HepG2 (cell line): ENCODE data around the gene ATP2A3. TPM values are rescaled to one million over a fixed set of nuclear protein-coding genes. Genes with fewer than 3 reads are reported as not detected.

Source experiments
- BATF2 ChIP-seq: sonication (generic); formaldehyde crosslinking; IDR thresholded peaks from 2 replicates; pipeline ENCODE4 v1.8.0; 2022; ENCODE audit warnings: mild to moderate bottlenecking, missing genetic modification reagents, moderate library complexity
- BHLHE40 ChIP-seq: IDR thresholded peaks from 2 replicates; pipeline ENCODE4 v1.6.1; 2011; ENCODE audit warnings: low read length, improper control_type of control experiment
- CREB3 ChIP-seq: sonication (generic); formaldehyde crosslinking; IDR thresholded peaks from 2 replicates; pipeline ENCODE4 v1.5.0; 2020; ENCODE audit warnings: missing genetic modification reagents
- ESRRA ChIP-seq: sonication (generic); formaldehyde crosslinking; IDR thresholded peaks from 2 replicates; pipeline ENCODE4 v1.5.1; 2020; ENCODE audit warnings: mild to moderate bottlenecking, low read depth, missing genetic modification reagents
- HDAC2 ChIP-seq: sonication (generic); formaldehyde crosslinking; IDR thresholded peaks from 2 replicates; pipeline ENCODE4 v1.4.0; 2020; ENCODE audit warnings: missing genetic modification reagents
- MAFG ChIP-seq: sonication (generic); formaldehyde crosslinking; IDR thresholded peaks from 2 replicates; pipeline ENCODE4 v1.5.1; 2020; ENCODE audit warnings: mild to moderate bottlenecking, missing genetic modification reagents
- MIER2 ChIP-seq: IDR thresholded peaks from 2 replicates; pipeline ENCODE4 v1.6.1; 2016; ENCODE audit warnings: missing biosample characterization, missing genetic modification reagents
- NFATC3 ChIP-seq: sonication (generic); formaldehyde crosslinking; IDR thresholded peaks from 2 replicates; pipeline ENCODE4 v1.5.1; 2020; ENCODE audit warnings: mild to moderate bottlenecking, missing genetic modification reagents
- NFE2L1 ChIP-seq: sonication (generic); formaldehyde crosslinking; IDR thresholded peaks from 2 replicates; pipeline ENCODE4 v1.4.0; 2020; ENCODE audit warnings: missing genetic modification reagents, mild to moderate bottlenecking, borderline replicate concordance
- RBM39 ChIP-seq: fragments of 200-400 bp; formaldehyde crosslinking; IDR thresholded peaks from one replicate; pipeline ENCODE4 v1.6.1; 2018; ENCODE audit warnings: antibody characterized with exemption, mild to moderate bottlenecking, low read depth, low read length; ENCODE audit not compliant: poor library complexity, severe bottlenecking
- TOPORS ChIP-seq: sonication (generic); formaldehyde crosslinking; IDR thresholded peaks from 2 replicates; pipeline ENCODE4 v1.8.0; 2023; ENCODE audit warnings: mild to moderate bottlenecking, missing genetic modification reagents
- XRCC5 ChIP-seq: fragments of 200-400 bp; formaldehyde crosslinking; optimal IDR thresholded peaks from 2 replicates; pipeline ENCODE3; 2017; ENCODE audit warnings: mild to moderate bottlenecking, low read length
- ZBTB10 ChIP-seq: sonication (generic); formaldehyde crosslinking; IDR thresholded peaks from 2 replicates; pipeline ENCODE4 v1.4.0; 2020; ENCODE audit warnings: missing genetic modification reagents, borderline replicate concordance
- ZFP91 ChIP-seq: sonication (generic); formaldehyde crosslinking; IDR thresholded peaks from 2 replicates; pipeline ENCODE4 v1.9.0; 2022; ENCODE audit warnings: missing genetic modification reagents, mild to moderate bottlenecking, borderline replicate concordance
- ZIK1 ChIP-seq: sonication (generic); formaldehyde crosslinking; IDR thresholded peaks from 2 replicates; pipeline ENCODE4 v1.5.0; 2020; ENCODE audit warnings: mild to moderate bottlenecking, low read depth, missing genetic modification reagents, borderline replicate concordance
- ZNF83 ChIP-seq: sonication (generic); formaldehyde crosslinking; IDR thresholded peaks from 2 replicates; pipeline ENCODE4 v1.4.0; 2020; ENCODE audit warnings: missing genetic modification reagents, mild to moderate bottlenecking, borderline replicate concordance
- polyA plus RNA-seq, 8 experiments: library from polyadenylated mRNA; depleted of rRNA in 3 of 8; stranded (reverse) in 7 of 8; unstranded in 1 of 8; fragments of >200 nt; fragmentation: Illumina TruSeq in 4 of 8; extraction: Trizol in 4 of 8; gene quantifications; 2 replicates each; pipeline versions ENCODE4 v1.2.1 to v1.2.3, GENCODE V29; 2011 to 2016; ENCODE audit warnings: low read depth in 4 of 8, missing spikeins in 1 of 8, mixed read lengths in 1 of 8; ENCODE audit not compliant: insufficient read depth in 1 of 8
- total RNA-seq, 5 experiments: library from RNA; depleted of rRNA; stranded (reverse); fragments of >200 nt; fragmentation: Illumina TruSeq; extraction: Trizol; gene quantifications; 2 replicates each; pipeline ENCODE4 v1.2.3, GENCODE V29; 2016; ENCODE audit warnings: low read depth in 1 of 5
- TF ChIP-seq, protein P1 (sequence below): sonication (generic); formaldehyde crosslinking; IDR thresholded peaks from 2 replicates; pipeline ENCODE4 v1.5.1; 2020; ENCODE audit warnings: mild to moderate bottlenecking, missing genetic modification reagents, borderline replicate concordance

ATP2A3 gene
- total and polyA plus RNA-seq, 2 of the 13 experiments (the other 11 are each of a cell fraction or from before 2014, with no cell fraction given): 0.07 TPM; not detected in 1

DNA sequence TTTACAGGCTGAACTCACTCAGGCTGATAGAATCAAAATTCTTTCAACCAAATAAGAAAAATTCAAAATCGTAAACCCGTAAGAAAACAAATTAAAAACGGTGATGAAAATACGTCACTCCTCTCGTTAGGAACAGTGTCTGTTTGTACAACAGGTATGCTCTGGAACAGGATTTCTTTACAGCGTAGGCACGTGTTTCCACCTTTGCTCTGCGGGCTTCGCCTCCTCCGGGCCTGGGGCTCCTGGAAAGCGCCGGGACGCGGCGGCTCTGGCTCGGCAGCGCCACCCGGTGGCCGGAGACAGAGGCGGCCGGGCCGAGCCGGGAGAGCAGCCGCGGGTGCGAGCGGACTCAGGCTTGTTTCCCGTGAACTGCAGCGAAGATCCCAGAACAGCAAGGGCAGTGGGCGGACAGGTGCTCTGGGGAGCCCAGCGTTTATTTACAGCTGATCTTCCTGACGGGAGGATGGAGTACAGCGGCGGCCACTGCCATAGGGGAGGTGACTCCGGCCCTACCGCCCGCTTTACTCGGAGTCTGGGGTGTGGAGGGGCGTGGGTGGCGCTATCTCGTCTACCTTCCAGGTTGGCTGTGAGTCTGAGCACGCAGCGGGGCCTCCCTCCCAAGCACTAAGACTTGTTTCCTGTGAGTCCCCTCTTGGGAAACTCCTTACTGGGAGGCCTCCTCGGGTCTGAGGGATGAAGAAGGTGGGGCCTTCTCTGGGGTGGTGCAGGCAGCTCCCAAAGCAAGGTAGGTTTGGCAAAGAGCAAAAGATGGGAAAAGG, 40.5 kb upstream of the ATP2A3 start (continued):
- TF ChIP-seq XRCC5 (peak; percentile 89), NFE2L1 (CRISPR knock-in tag) (no peak), HDAC2 (CRISPR knock-in tag) (no peak; the same call in 1 of the 2 replicates), BHLHE40 (peak; percentile 84), ESRRA (CRISPR knock-in tag) (no peak), NFATC3 (CRISPR knock-in tag) (no peak), RBM39 (no peak), MIER2 (CRISPR knock-in tag) (no peak), MAFG (no peak), ZBTB10 (0 out of 2 replicates have a peak, but pooled peaks have one; percentile 59), BATF2 (CRISPR knock-in tag) (no peak), CREB3 (CRISPR knock-in tag) (peak; percentile 90; the same call in 1 of the 2 replicates), ZIK1 (CRISPR knock-in tag) (no peak), TOPORS (CRISPR knock-in tag) (peak; percentile 77), ZFP91 (CRISPR knock-in tag) (peak; percentile 72; the same call in 1 of the 2 replicates), ZNF83 (CRISPR knock-in tag) (no peak)
- TF ChIP-seq, protein P1, sequence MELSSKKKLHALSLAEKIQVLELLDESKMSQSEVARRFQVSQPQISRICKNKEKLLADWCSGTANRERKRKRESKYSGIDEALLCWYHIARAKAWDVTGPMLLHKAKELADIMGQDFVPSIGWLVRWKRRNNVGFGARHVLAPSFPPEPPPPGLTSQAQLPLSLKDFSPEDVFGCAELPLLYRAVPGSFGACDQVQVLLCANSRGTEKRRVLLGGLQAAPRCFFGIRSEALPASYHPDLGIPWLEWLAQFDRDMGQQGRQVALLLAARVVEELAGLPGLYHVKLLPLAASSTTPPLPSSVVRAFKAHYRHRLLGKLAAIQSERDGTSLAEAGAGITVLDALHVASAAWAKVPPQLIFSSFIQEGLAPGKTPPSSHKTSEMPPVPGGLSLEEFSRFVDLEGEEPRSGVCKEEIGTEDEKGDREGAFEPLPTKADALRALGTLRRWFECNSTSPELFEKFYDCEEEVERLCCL (CRISPR knock-in tag): no peak
